CD4-positive, alpha-beta T cell treated with Interleukin-15 for 1 hour (primary cell): ENCODE data around the gene PTPN4.
"Not testable (repeated sequence)": the region's sequence is repeated elsewhere in the genome, so short reads cannot be mapped to it uniquely, and the experiment has no call there.

Experiments
- DNase-seq: peaks from one replicate; pipeline ENCODE4 v3.0.0-alpha.2; 2020

The PTPN4 gene

DNA sequence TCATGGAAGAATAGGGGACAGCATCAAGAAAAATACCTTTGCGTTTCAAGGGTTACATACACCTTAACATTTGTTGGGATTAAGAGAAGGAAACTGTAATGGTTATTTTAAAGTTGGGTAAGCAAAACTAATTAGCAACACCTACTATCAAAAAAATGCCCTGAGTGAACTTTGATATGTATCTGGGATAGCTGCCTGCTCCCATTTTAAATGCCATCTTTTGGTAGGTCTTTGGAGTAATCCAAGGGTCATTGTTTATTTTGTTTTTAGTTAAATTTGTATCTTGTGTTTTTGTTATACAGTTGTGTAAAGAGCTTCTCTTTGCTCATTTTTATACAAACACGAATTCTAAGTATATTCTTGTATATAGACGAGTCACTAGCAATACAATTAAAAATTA, 9.9 kb downstream of the PTPN4 start:
- DNase-seq = no peak

GRCh38 chr2:119771331-119771730, 11.6 kb downstream of the PTPN4 start:
- DNase-seq = no peak

DNA sequence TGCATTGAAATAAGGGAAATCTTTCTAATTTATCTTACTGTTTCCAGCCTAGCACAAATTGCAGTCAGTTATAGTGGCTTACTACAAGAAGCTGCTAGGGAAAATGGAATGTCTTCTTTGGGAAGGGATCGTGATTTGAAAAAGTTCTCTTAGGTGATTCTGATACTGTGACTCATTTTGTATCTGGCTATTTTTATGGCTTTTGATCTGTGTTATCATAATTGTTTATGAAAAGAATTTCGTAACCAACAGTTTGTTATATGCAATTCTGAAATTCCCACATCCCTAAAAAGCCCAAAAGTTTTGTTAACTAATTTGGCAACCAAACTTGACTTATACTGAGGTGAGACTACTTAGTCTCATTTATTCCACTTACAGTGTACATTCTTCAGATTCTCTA, 12.4 kb downstream of the PTPN4 start:
- DNase-seq = no peak

GRCh38 chr2:119772767-119773166, 13.0 kb downstream of the PTPN4 start:
- no peak for DNase-seq

DNA sequence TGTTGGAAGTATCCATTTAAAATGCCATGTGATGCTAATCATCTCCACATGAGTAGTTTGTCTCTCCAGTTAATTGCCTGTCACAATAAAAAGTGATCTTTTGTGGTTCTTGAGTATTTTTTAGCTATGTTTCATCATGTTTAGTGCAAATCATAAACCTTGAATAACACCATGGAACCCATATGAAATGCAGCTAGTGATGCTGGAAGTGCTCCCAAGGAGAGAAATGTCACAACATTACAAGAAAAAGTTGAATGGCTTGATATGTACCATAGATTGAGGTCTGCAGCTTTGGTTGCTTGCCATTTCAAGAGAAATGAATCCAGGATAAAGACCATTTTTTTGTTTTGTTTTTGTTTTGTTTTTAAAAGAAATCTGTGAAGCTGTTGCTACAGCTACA, 14.3 kb downstream of the PTPN4 start:
- no peak for DNase-seq

- DNase-seq = no peak
These were observed 15.4 kb downstream of the PTPN4 start for GRCh38 chr2:119775102-119775501.

DNA sequence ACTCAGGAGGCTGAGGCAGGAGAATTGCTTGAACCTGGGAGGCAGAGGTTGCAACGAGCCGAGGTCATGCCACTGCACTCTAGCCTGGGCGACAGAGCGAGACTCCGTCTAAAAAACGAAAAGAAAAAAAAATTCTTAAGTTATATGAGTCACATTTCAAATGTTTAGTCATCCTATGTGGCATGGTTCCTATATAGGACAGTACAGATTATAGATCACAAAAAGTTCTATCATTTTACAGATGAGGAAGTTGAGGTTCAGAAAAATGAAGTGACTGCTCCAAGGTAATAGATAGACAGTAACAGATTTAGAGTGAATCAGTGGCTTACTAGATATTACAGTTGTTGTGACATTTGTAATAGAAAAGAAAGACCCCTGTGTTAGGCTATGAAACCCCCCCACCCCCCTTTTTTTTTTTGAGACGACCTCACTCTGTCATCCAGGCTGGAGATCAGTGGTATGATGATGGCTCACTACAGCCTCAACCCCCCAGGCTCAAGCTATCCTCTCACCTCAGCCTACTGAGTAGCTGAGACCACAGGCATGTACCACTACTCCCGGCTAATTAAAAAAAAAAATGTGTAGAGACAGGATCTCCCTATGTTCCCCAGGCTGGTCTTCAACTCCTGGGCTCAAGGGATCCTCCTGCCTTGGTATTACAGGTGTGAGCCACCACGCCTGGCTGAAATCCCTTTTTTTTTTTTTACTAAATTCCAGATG, 22.7 kb downstream of the PTPN4 start:
- no peak for DNase-seq

- DNase-seq = no peak
These were observed 25.2 kb downstream of the PTPN4 start for GRCh38 chr2:119784876-119785275.

DNA sequence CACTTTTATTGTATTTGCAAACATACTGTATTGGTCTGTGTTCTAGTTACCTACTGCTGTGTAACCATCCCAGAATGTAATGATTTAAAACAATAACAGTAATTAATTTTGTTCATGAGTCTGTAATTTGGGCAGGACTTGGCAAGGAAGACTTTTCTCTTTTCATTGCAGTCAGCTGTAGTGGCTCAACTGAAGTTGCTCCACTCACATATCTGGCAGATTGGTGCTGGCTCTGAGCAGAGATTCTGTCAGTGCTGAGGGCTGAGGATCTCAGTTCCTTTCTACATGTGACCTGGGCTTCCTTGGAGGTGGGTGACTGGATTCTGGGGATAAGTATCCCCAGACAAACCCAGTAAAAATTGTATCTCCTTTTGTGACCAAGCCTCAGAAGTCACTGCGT, 26.6 kb downstream of the PTPN4 start:
- DNase-seq = no peak

DNA sequence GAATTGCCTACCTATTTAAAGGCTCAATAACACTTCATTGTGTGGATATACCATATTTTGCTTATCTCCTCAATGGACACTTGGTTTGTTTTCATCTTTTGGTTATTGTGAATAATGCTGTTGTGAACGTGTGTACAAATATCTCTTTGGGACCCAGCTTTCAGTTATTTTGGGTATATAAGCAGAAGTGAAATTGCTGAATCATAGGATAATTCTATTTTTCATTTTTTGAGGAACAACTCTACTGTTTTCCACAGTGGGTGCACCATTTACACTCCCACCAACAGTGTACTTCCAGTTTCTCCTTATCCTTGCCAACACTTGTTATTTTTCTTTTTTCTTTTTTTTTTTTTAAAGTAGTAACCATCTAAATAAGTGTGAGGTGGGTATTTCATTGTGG, 29.0 kb downstream of the PTPN4 start:
- DNase-seq = no peak

DNA sequence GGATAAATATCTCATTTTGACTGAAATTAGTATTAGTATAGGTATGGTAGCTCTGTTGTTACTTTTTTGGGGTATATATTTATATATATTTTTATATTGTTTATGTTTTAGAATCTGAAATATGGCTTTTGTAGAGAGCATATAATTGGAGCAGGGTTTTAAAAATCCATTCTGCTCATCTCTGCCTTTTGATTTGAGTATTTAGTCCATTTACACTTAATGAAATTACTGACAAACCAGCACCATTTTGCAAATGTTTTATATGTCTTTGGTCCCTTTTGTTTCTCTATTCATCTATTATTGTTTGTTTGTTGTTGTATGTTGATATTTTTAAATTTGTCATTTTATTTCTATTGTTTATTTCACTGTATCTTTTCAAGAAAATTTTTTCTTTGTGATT, 30.7 kb downstream of the PTPN4 start:
- DNase-seq = no peak

GRCh38 chr2:119792907-119793312, 33.2 kb downstream of the PTPN4 start:
- no peak for DNase-seq

GRCh38 chr2:119794237-119794636, 34.5 kb downstream of the PTPN4 start:
- no peak for DNase-seq

- no peak for DNase-seq
These were observed 35.9 kb downstream of the PTPN4 start for GRCh38 chr2:119795309-119796303.

DNA sequence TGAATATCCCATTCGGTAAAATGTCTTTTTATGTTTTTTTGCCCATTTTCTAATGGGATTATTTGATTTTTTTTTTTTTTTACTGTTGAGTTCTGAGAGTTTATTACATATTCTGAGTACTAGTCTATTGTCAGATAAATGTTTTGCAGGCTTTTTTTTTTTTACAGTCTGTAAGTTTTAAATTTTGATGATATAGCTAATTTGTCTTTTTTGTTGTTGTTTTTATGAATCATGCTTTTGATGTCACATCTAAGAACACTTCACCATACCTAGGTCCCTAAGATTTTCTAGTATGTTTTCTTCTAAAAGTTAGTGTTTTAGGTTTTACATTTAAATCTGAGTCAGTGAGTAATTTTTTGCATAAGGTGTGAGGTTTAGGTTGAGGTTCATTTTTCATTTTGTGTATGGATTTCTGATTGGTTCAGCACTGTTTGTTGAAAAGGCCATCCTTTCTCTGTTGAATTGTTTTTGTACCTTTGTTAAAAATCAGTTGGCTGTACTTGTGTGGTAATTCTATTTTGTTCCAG, 40.7 kb downstream of the PTPN4 start:
- no peak for DNase-seq

DNA sequence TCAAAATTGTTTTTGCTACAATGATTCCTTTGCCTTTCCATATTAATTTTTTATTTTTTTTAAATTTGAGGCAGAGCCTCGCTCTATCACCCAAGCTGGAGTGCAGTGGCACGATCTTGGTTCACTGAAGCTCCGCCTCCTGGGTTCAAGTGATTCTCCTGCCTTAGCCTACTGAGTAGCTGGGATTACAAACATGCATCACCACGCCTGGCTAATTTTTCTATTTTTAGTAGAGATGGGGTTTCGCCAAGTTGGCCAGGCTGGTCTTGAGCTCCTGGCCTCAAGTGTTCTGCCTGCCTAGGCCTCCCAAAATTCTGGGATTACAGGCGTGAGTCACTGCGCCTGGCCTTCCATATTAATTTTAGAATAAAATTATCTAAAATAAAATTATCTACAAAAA, 41.3 kb downstream of the PTPN4 start:
- DNase-seq = no peak

GRCh38 chr2:119801989-119802388, 42.3 kb downstream of the PTPN4 start:
- DNase-seq = not testable (repeated sequence)

DNA sequence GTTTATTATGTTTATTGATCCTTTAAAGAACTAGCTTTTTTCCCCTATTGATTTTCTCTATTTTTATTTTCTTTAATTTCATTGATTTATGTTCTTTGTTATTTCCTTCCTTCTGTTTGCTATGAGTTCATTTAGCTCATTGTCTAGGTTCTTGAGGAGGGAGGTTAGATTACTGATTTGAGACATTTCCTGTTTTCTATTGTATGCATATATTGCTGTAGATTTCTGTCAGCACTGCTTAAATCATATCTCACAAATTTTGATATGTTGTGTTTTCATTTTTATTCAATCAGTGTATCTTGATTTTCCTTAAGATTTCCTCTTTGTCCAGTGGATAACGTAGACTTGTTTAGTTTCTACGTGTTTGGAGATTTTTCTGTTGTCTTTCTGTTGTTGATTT, 43.4 kb downstream of the PTPN4 start:
- DNase-seq = no peak

- not testable (repeated sequence) for DNase-seq
These were observed 44.7 kb downstream of the PTPN4 start for GRCh38 chr2:119804409-119804808.

DNA sequence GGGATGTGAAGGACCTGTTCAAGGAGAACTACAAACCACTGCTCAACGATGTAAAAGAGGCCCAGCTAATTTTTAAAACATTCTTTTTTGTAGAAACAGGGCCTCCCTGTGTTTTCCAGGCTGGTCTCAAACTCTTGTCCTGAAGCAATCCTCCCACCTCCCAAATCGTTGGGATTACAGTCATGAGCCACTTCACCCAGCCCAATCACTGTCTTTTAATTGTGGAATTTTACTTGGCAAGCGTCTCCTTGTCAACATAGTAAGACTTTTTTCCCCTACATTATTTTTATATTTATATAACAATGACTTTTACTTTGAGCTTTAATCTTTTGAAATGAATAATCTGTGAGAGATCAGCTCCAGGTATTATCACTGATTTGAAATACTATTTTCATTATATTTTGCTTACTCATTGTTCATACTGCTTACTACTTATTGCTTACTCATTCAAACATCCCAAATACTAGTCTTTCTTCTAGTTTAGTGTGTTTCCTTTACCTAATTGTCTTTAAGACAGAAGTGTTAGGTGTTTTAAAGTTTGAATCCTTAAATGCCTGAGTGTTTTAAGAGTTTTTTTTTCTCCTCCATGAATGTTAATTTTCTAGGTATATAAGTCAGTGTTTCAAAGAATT, 48.9 kb downstream of the PTPN4 start:
- DNase-seq = no peak

DNA sequence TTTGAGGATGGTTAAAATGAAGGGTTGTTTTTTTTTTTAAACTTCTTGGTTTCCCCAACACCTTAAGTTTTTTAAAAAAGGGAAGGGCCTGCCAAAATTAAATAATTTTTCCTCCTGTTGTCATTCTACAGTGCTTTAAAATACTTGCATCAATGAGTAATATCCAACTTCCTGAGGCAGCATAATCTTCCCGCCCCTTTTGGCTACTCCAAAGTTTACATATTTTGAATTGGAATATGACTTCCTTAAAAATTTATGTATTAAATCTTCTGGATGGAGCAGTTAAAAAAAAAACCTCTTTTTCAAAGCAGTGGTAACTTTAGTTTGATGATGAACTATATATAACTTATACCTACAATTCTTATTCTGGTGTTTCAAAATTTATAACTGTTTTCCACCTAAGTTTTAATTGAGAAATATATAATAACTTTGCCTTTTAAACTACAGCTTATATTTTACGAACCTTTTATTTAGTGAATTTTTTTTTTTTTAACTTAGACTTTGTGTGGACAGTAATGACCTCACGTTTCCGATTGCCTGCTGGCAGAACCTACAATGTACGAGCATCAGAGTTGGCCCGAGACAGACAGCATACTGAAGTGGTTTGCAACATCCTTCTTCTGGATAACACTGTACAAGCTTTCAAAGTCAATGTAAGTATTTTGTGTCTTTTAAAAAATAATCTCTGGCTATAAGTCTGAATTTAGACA, 49.8 kb downstream of the PTPN4 start:
- no peak for DNase-seq

DNA sequence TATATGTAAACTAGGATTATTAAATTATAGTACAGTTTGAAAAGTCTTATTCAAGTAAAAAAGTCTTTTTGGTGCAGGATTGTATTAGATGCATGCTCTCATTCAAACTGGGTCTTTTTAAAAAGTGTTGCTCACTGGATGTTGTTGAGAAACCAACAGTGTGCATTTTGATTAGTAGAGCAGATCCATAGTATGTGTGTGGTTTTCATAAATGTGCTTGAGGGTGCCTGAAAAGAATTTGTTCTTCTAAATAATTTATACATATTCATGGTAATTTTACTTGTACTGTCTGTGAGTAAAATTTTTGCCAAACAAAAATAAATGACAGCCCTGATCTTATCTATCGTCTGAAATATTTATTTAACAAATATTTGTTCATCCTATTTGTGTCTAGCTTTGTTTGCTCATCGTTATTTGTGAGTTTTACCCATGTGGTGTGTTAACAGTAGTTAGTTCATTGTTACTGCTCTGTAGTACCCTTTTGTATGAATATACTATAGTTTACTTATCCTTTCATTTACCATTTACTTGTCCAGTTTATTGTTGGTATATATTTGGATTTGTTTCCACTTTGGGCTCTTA, 50.4 kb downstream of the PTPN4 start:
- no peak for DNase-seq
